Stimulated activated CD4-positive, alpha-beta T cell treated with anti-CD3 and anti-CD28 coated beads, Interleukin-1b, Interleukin-23, amount 100 ng/mL, for 4 hours (primary cell): ENCODE results near the gene GAD2.
"Not testable (repeated sequence)": the region's sequence is repeated elsewhere in the genome, so short reads cannot be mapped to it uniquely, and the experiment has no call there.

Source experiments
- DNase-seq, 2 donors: peaks; one replicate each; pipeline ENCODE4 v3.0.0-alpha.2; 2020; ENCODE audit warnings: low read depth in 2 of 2

The GAD2 gene

DNA sequence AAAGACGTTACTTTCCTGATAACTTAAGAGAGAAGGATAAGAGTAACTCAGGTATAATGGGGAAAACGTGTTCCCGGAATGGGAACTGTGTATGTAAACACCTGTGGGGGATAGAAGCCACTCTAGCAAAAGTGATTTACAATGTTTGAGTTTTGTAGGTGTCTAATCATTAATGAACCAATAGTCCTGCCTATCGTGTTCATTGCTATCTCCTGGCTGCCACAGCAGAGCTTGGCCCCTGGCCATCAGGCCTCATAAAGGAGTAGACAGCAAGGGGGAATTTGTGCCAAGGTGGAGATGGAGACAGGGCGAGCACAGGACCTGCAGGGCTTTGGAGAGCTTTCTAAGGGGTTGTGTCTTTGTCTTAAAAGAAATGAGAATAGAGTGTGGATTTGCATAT, 102.1 kb downstream of the GAD2 start:
- DNase-seq: no peak

DNA sequence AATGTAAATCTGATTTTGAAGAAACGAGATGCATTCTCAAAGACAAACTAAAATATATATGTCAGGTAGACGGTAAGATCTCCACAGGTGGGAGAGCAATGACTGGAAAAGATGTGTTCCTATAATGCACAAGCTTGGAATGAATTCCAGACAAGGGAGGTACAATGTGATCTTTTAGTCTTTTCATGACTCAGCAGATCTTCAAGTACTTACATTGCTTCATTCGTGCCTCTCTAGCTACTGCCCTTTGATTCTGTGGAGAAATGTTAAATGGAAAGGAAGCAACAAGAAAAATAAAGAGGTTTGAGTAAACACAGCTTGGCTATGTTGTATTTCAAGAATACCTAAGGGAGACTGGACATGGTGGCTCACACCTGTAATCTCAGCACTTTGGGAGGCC, 106.6 kb downstream of the GAD2 start:
- no peak for DNase-seq

DNA sequence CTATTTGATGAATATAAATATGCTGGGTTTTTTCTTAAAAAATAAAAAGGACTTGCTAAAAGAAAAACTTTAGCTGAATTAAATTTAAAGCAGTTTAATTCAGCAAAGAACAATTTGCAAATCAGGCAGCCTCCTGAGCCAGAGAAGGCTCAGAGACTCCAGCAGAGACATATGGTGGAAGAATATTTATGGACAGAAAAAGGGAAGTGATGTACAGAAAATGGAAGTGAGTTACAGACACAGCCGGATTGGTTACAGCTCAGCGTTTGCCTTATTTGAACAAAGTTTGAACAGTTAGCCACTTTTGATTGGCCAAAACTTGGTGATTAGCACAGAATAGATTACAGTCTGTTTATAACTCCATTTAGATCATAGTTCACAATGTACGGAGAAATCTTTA, 110.3 kb downstream of the GAD2 start:
- DNase-seq: no peak

DNA sequence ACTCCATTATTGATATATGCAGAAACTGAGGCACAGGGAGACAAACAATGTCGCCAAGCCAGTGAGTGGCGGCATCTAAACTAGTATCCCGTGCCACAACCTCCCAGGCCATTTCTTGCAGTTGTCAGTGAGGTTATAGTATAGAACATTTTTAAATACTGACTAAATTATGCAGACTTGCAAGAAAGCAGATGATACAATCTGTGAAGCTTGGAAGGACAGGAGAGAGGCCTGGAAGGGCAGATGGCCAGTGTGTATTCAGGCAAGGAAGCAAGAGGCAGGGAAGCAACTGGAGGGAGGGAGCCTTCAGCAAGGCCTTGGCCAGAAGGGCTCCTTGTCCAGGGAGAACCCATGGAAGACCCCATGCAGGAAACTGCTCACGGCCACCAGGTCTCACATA, 111.2 kb downstream of the GAD2 start:
- DNase-seq: no peak

DNA sequence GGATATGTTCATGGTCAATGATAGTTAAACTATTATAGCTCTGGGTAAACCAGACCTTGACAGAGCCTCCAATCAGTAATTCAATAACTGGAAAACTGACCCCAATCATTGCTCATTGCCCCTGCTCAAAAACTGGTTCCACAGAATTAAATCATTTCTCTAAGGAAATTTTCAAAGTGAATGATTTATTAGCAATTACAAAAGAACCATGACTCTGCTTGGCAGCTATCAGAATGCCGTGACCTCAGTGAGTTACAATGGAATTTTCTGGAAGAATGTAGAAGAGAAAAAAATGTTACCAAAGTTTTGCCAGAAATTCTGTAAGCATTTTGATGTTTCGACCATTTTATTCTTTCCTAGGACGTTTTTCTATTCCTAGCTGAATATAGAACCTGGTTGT, 114.8 kb downstream of the GAD2 start:
- DNase-seq: no peak

DNA sequence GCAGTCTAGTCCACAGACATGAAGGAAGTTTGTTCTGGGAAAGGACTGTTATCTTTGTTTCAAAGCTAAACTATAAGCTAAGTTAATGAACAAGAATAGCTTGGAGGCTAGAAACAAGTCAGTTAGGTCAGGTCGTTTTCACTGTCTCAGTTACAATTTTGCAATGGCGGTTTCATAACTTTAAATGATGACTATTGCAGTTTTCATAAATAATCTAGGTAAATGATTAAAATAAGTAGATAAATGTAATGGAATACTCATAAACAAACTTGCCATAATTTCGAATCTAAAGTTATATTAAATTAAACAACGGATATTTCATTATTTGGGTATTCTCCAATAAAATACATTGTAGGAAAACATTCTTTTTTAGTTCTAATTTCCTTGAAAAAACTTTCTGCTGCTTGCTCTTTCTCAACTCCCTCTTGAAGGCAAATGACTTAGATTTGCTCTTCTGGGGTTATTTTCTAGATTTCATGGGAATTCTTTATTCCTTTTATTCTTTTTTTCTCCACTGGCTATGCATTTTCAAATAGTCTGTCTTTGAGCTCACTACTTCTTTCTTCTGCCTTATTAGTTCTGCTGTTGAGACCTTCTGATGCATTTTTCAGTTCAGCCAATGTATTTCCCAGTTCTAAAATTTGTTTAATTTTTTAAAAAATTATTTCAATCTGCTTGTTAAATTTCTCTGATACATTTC, 117.8 kb downstream of the GAD2 start:
- DNase-seq: no peak

DNA sequence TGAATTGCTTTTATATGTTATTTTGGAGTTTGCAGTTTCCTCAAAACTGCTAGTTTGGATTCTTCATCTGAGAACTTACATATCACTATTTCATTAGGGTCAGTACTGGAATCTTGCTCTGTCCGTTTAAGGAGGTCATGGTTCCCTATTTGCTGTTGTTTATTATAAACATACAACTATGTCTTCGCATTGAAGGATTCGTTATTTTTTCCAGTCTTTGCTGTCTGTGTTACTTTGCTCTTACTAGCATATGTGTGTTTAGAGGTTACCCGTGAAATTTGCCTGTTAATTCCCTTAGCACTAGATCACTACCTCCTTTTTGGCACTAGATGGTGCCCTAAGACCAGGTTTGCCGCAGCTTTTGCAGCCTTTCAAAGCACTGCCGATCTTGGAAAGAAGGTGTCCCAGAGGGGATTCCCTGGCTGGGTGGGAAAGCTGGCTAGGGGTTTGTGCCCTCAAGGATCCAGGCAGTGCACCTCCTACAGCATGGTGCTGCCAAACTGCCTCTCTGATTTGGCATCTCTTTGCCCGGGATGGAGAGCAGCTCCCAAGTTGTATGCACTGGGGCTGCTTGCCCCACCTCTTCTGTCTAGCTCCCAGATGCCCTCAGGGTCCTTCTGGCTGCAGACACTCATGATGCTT, 118.5 kb downstream of the GAD2 start:
- peak; percentile 30 to 54 for DNase-seq

DNA sequence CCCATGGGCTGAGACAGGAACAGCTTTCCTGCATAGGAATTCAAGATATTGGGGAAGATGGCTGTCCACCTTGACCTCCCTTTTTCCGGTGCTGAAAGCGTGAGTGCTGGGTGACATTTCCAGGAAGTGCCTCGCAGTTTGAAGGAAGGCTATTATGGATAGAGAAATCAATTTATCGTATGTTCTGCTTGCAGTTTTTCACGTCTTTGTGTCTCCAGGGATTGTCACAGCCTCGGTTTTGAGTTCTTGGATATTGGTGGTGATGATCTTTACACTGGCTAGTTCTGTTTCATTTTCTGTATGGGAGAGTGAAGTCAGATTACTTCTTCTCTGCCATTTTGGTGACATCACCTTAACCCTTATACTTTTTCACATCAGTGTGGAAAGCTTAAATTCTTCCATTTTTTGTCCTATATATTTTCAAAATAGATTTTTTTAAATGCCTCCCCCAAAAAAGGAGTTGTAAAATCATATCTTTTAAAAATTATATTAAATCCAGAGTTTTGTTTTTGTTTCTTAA, 119.1 kb downstream of the GAD2 start:
- no peak for DNase-seq

DNA sequence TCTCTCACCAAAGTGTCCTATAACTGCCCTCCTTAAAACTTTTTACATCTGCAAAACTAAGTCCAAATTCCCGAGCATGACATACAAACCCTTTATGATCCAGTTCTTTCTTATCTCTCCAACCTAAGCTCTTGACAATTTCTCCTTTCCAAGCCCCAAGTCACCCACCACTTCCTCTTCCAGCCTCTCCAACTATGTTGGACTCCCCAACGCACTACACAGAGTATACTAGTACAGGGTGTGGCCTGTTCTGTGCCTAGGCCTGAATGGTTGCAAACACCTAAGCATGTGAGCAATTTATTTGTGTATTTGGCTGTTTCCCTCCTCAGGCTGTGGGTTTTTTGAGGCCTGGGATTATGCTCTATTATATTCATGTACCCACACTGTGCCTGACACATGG, 120.4 kb downstream of the GAD2 start:
- no peak for DNase-seq

DNA sequence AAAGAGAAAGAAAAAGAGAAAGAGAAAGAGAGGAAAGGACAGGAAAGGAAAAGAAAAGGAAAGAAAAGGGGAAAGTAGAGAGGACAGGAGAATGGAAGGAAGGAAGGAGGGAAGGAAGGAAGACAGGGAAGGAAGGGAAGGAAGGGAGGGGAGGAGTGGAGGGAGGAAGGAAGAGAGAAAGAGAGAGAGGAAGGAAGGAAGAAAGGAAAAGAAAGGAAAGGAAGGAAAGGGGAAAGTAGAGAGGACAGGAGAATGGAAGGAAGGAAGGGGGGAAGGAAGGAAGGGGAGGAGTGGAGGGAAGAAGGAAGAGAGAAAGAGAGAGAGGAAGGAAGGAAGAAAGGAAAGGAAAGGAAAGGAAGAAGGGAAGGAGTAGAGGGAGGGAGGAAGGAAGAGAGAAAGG, 125.1 kb downstream of the GAD2 start:
- DNase-seq: no peak

DNA sequence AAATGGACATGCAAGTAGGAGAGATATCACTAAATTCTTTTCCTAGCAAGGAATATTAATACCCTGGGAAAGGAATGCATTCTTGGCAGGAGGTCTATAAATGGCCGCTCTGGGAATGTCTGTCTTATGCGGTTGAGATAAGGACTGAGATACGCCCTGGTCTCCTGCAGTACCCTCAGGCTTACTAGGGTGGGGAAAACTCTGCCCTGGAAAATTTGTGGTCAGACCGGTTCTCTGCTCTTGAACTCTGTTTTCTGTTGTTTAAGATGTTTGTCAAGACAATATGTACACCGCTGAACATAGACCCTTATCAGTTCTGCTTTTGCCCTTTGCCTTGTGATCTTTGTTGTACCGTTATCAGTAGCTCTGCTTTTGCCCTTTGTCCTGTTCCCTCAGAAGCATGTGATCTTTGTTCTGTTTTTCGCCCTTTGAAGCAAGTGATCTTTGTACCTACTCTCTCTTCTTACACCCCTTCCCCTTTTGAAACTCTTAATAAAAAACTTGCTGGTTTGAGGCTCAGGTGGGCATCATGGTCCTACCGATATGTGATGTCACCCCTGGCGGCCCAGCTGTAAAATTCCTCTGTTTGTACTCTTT, 132.3 kb downstream of the GAD2 start:
- DNase-seq: not testable (repeated sequence)
